Activated CD8-positive, alpha-beta T cell treated with anti-CD3 and anti-CD28 coated beads for 36 hours (primary cell): ENCODE measurements around the gene XXYLT1. TPM values are rescaled to one million over a fixed set of nuclear protein-coding genes. Genes with fewer than 3 reads are reported as not detected.

Source experiments
- ATAC-seq: fragments of 200-7000 bp; cut with Tn5 transposase; one replicate; pipeline ENCODE4 v1.10.0; 2021; ENCODE audit warnings: mild to moderate bottlenecking, moderate library complexity
- CTCF ChIA-PET: fragments of 350-600 bp; sonication (Branson Sonifier 250); formaldehyde crosslinking; loops from one replicate; lab custom pipeline; 2021; ENCODE audit warnings: antibody characterized with exemption; lab: Charles Lee
- POLR2A ChIA-PET: fragments of 350-600 bp; sonication (Branson Sonifier 250); formaldehyde crosslinking; loops from one replicate; lab custom pipeline; 2021; ENCODE audit warnings: antibody characterized with exemption; lab: Charles Lee
- DNase-seq: peaks from one replicate; pipeline ENCODE4 v3.0.0-alpha.2; 2020
- H3K27ac Mint-ChIP-seq: one replicate; pipeline ENCODE4 v1.8.0; 2021; ENCODE audit warnings: mild to moderate bottlenecking, mixed read lengths
- H3K27me3 Mint-ChIP-seq: one replicate; pipeline ENCODE4 v1.8.0; 2021; ENCODE audit warnings: mixed read lengths
- H3K36me3 Mint-ChIP-seq: one replicate; pipeline ENCODE4 v1.8.0; 2021; ENCODE audit warnings: low read depth, mixed read lengths
- H3K4me1 Mint-ChIP-seq: one replicate; pipeline ENCODE4 v1.8.0; 2021; ENCODE audit warnings: low read depth, mixed read lengths
- H3K4me3 Mint-ChIP-seq: one replicate; pipeline ENCODE4 v1.8.0; 2021; ENCODE audit warnings: mild to moderate bottlenecking, moderate library complexity, mixed read lengths
- H3K9me3 Mint-ChIP-seq: one replicate; pipeline ENCODE4 v1.8.0; 2021; ENCODE audit warnings: mixed read lengths
- CTCF ChIP-seq: fragments of 200-600 bp; IDR thresholded peaks from one replicate; pipeline ENCODE4 v1.8.0; 2022; ENCODE audit warnings: antibody characterized with exemption, mild to moderate bottlenecking
- intact Hi-C: fragments of 100-400 bp; cut with micrococcal nuclease; formaldehyde crosslinking; loops from one replicate; pipeline ENCODE4 v1.10.0; 2022
- total RNA-seq, 2 experiments: library from RNA; stranded (reverse); gene quantifications; one replicate each; pipeline ENCODE4 v1.2.3, GENCODE V29; 2021

Gene XXYLT1
- total RNA-seq, 2 experiments from 2014 or later = 8.4 to 9.6 TPM

GRCh38 chr3:195032955-195033354, 238.0 kb downstream of the XXYLT1 start:
- Mint-ChIP-seq H3K4me3 (no peak overlapping the region), H3K36me3 (no peaks in the 10 kb centered on the region), H3K27me3 (peaks cover under 1% of the 10 kb centered on the region), H3K27ac (no peak overlapping the region), H3K9me3 (no peaks in the 10 kb centered on the region), H3K4me1 (no peaks in the 10 kb centered on the region)
- ChIA-PET CTCF (no interaction called here), POLR2A (interaction anchor here (0.7 kb wide), 2 partner anchors 156 to 214 kb away, joined by 3 read pairs; no protein-coding TSS in a partner anchor)
- intact Hi-C loops = no loop called here
- TF ChIP-seq CTCF = no peak
- ATAC-seq = no peak
- DNase-seq = no peak

- no peak overlapping the region for H3K27ac Mint-ChIP-seq
- no peaks in the 10 kb centered on the region for H3K36me3 Mint-ChIP-seq
- DNase-seq = no peak
- no peaks in the 10 kb centered on the region for H3K4me1 Mint-ChIP-seq
- no peaks in the 10 kb centered on the region for H3K27me3 Mint-ChIP-seq
- TF ChIP-seq CTCF = no peak
- intact Hi-C loops = no loop called here
- H3K9me3 Mint-ChIP-seq = no peaks in the 10 kb centered on the region
- CTCF ChIA-PET = interaction anchor here (1.2 to 1.6 kb wide), 2 partner anchors 11 to 13 kb away, joined by 3 to 4 read pairs; no protein-coding TSS in a partner anchor
- POLR2A ChIA-PET = no interaction called here
- ATAC-seq = no peak
- no peak overlapping the region for H3K4me3 Mint-ChIP-seq
Measured at GRCh38 chr3:195032106-195032759, 238.7 kb downstream of the XXYLT1 start.

GRCh38 chr3:195031574-195032003, 239.4 kb downstream of the XXYLT1 start:
- intact Hi-C loops = no loop called here
- POLR2A ChIA-PET = no interaction called here
- H3K27me3 Mint-ChIP-seq = no peaks in the 10 kb centered on the region
- ATAC-seq (no peak), DNase-seq (no peak)
- no peaks in the 10 kb centered on the region for H3K36me3 Mint-ChIP-seq
- no peaks in the 10 kb centered on the region for H3K4me1 Mint-ChIP-seq
- H3K27ac Mint-ChIP-seq = no peak overlapping the region
- CTCF ChIA-PET = interaction anchor here (1.2 to 1.6 kb wide), 3 partner anchors 11 to 349 kb away, joined by 3 to 4 read pairs (median 3); no protein-coding TSS in a partner anchor
- H3K9me3 Mint-ChIP-seq = no peaks in the 10 kb centered on the region
- no peak for TF ChIP-seq CTCF
- no peak overlapping the region for H3K4me3 Mint-ChIP-seq

- ChIA-PET CTCF (interaction anchor here (1.2 to 1.6 kb wide), 3 partner anchors 12 to 349 kb away, joined by 3 to 4 read pairs (median 3); no protein-coding TSS in a partner anchor), POLR2A (no interaction called here)
- intact Hi-C loops = no loop called here
- no peaks in the 10 kb centered on the region for H3K4me1 Mint-ChIP-seq
- TF ChIP-seq CTCF = no peak
- no peak overlapping the region for H3K27ac Mint-ChIP-seq
- H3K36me3 Mint-ChIP-seq = no peaks in the 10 kb centered on the region
- H3K9me3 Mint-ChIP-seq = no peaks in the 10 kb centered on the region
- DNase-seq (no peak), ATAC-seq (no peak)
- H3K27me3 Mint-ChIP-seq = no peaks in the 10 kb centered on the region
- H3K4me3 Mint-ChIP-seq = no peak overlapping the region
Measured at GRCh38 chr3:195030791-195031321, 240.1 kb downstream of the XXYLT1 start.
